Measurements from ENCODE around the gene RPL29. TPM values are rescaled to one million over a fixed set of nuclear protein-coding genes. Genes with fewer than 3 reads are reported as not detected.

RPL29 gene
- total RNA-seq, 1 experiment from 2014 or later, result 696 TPM

GRCh38 chr3:52013802-52014598 is 18.3 kb upstream of the RPL29 start:
- Histone ChIP-seq H3K27me3 (ENCODE audit: control insufficient read depth, insufficient read depth, low read length) (no peaks in the 10 kb centered on the region), H3K36me3 (ENCODE audit: control insufficient read depth, insufficient read depth, low read length) (no peaks in the 10 kb centered on the region), H3K4me1 (ENCODE audit: control insufficient read depth, insufficient read depth, low read length) (no peaks in the 10 kb centered on the region), H3K9me3 (ENCODE audit: control insufficient read depth, insufficient read depth, low read depth, low read length) (no peaks in the 10 kb centered on the region), H3K27ac (ENCODE audit: low read length) (no peak overlapping the region), H3K4me3 (ENCODE audit: low read depth in 2 of 2, low read length in 2 of 2) (no peak overlapping the region)
- ATAC-seq (no peak), DNase-seq (ENCODE audit: low read depth, low spot score) (no peak)
- BruUV-seq (replicated peaks), result no TSS peak
- in situ Hi-C loops (cut with HindIII; ENCODE audit: low pct_unique_long_range_greater_than_20kb, low sequenced_read_pairs) (no loop called here), intact Hi-C loops (cut with micrococcal nuclease; ENCODE audit: unreplicated experiment) (no loop called here)
- POLR2A ChIA-PET, result no interaction called here
- TF ChIP-seq POLR2AphosphoS5 (IDR thresholded peaks at IDR 0.05; ENCODE audit: low read depth, low read length), result no peak
- TF ChIP-seq TCF7L2 (IDR thresholded peaks at IDR 0.05; ENCODE audit: low read depth, low read length), result no peak
- TF ChIP-seq REST (IDR thresholded peaks at IDR 0.05; ENCODE audit: insufficient read depth in 1 of 2, low read depth in 2 of 2, low read length in 1 of 2), result no peak
- TF ChIP-seq CTCF (IDR thresholded peaks at IDR 0.05), result no peak
- TF ChIP-seq SIN3A (IDR thresholded peaks at IDR 0.05; ENCODE audit: borderline replicate concordance, insufficient read depth, low read depth, low read length), result no peak
- CTCF ChIA-PET, result interaction anchor here (1.1 kb wide), 1 partner anchor 26 kb away, joined by 3 read pairs; no protein-coding TSS in a partner anchor

GRCh38 chr3:52012699-52013098 is 17.0 kb upstream of the RPL29 start:
- ChIA-PET CTCF (no interaction called here), POLR2A (no interaction called here)
- no peak overlapping the region for H3K27ac ChIP-seq (ENCODE audit: low read length)
- DNase-seq (ENCODE audit: low read depth, low spot score), result no peak
- no peaks in the 10 kb centered on the region for H3K9me3 ChIP-seq (ENCODE audit: control insufficient read depth, insufficient read depth, low read depth, low read length)
- no peaks in the 10 kb centered on the region for H3K27me3 ChIP-seq (ENCODE audit: control insufficient read depth, insufficient read depth, low read length)
- BruUV-seq (replicated peaks), result no TSS peak
- ATAC-seq, result no peak
- H3K36me3 ChIP-seq (ENCODE audit: control insufficient read depth, insufficient read depth, low read length), result no peaks in the 10 kb centered on the region
- intact Hi-C loops (cut with micrococcal nuclease; ENCODE audit: unreplicated experiment) (no loop called here), in situ Hi-C loops (cut with HindIII; ENCODE audit: low pct_unique_long_range_greater_than_20kb, low sequenced_read_pairs) (no loop called here)
- no peaks in the 10 kb centered on the region for H3K4me1 ChIP-seq (ENCODE audit: control insufficient read depth, insufficient read depth, low read length)
- TF ChIP-seq REST (IDR thresholded peaks at IDR 0.05; ENCODE audit: insufficient read depth in 1 of 2, low read depth in 2 of 2, low read length in 1 of 2) (no peak), CTCF (IDR thresholded peaks at IDR 0.05) (no peak), POLR2AphosphoS5 (IDR thresholded peaks at IDR 0.05; ENCODE audit: low read depth, low read length) (no peak), SIN3A (IDR thresholded peaks at IDR 0.05; ENCODE audit: borderline replicate concordance, insufficient read depth, low read depth, low read length) (no peak), TCF7L2 (IDR thresholded peaks at IDR 0.05; ENCODE audit: low read depth, low read length) (no peak)
- no peak overlapping the region for H3K4me3 ChIP-seq (ENCODE audit: low read depth in 2 of 2, low read length in 2 of 2)

All from Panc1 (cell line).